22Rv1 (cell line): Measurements from ENCODE around the gene TMEM123.
A peak's percentile ranks its signal among the peaks of the same experiment; 100 is the strongest.

Experiments used
- H3K27ac ChIP-seq: fragments of 450-650 bp; 2 replicates; pipeline ENCODE4 v1.5.1; 2017
- ZFX ChIP-seq: fragments of 450-650 bp; IDR thresholded peaks from 2 replicates; pipeline ENCODE4 v1.6.1; 2017; ENCODE audit warnings: antibody characterized with exemption, borderline replicate concordance
- TF ChIP-seq, protein P1 (sequence below): fragments of 450-650 bp; IDR thresholded peaks from 2 replicates; pipeline ENCODE4 v1.5.1; 2017; ENCODE audit warnings: mild to moderate bottlenecking

TMEM123 gene

GRCh38 chr11:102485095-102485722 lies 32.6 kb upstream of the TMEM123 start:
- TF ChIP-seq, protein P1, sequence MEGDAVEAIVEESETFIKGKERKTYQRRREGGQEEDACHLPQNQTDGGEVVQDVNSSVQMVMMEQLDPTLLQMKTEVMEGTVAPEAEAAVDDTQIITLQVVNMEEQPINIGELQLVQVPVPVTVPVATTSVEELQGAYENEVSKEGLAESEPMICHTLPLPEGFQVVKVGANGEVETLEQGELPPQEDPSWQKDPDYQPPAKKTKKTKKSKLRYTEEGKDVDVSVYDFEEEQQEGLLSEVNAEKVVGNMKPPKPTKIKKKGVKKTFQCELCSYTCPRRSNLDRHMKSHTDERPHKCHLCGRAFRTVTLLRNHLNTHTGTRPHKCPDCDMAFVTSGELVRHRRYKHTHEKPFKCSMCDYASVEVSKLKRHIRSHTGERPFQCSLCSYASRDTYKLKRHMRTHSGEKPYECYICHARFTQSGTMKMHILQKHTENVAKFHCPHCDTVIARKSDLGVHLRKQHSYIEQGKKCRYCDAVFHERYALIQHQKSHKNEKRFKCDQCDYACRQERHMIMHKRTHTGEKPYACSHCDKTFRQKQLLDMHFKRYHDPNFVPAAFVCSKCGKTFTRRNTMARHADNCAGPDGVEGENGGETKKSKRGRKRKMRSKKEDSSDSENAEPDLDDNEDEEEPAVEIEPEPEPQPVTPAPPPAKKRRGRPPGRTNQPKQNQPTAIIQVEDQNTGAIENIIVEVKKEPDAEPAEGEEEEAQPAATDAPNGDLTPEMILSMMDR: no peak
- no peak overlapping the region for H3K27ac ChIP-seq

DNA sequence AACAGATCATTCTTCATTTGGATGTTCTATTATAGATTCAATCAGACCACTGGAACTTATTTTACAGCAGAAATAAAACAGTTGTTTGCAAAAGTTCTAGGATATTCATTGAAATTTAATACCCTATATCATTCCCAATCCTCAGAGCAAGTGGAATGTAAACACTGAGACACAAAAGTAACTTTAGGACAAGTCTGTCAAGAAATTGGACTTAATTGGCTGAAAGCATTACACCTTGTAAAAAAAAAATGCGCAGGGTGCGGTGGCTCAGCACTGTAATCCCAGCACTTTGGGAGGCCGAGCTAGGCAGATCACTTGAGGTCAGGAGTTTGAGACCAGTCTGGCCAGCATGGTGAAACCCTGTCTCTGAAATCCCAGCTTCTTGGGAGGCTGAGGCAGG lies 29.9 kb upstream of the TMEM123 start:
- H3K27ac ChIP-seq: no peak overlapping the region
- TF ChIP-seq, protein P1: no peak
- no peak for TF ChIP-seq ZFX

GRCh38 chr11:102479733-102480132 lies 27.2 kb upstream of the TMEM123 start:
- H3K27ac ChIP-seq: no peak overlapping the region
- TF ChIP-seq, protein P1: no peak
- TF ChIP-seq ZFX: no peak

- TF ChIP-seq ZFX: no peak
- TF ChIP-seq, protein P1: no peak
- no peak overlapping the region for H3K27ac ChIP-seq
Measured at GRCh38 chr11:102478673-102479299, 26.2 kb upstream of the TMEM123 start.

DNA sequence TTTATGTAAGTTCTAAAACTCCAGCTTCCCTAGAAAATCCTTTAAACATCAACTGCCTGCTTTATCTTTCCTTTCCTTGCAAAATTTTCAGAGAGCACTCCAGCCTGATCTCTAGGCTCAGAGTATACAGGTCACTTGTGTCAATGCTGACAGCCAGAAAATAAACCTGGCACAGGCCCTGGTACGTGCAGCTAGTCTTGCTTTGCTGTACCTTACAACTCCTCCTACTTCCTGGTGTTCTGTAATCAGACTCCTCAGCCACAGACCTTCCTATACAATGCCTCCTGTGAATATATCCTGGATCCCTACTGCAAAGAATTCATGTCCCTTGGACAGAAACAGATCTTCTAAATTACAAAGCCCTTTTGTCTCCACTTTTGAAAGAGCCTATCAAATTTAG lies 24.2 kb upstream of the TMEM123 start:
- TF ChIP-seq, protein P1: no peak
- TF ChIP-seq ZFX: no peak

DNA sequence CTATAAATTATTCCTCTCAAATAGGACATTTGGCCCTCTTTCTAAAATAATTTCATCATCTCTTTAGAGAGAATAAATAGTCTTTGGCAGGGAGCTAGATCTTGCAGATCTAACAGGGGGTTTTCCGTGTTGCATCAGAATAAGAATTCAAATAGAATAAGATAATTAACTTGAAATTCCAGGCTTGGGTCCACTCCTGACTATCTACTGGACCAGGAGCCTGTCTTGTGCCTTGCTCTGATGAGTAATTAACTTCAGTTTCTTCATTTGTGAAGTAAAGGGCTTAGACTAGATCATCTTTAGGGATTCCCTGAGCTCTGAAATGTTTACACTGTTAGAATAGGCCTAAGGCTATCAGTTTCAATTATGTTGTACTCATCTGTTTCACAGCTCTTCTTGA lies 23.5 kb upstream of the TMEM123 start:
- TF ChIP-seq, protein P1: no peak
- no peak for TF ChIP-seq ZFX
- H3K27ac ChIP-seq: peak overlapping the region; percentile 62

More for the DNA sequence above, 24.2 kb upstream of the TMEM123 start:
- H3K27ac ChIP-seq: peak overlapping the region; percentile 62

DNA sequence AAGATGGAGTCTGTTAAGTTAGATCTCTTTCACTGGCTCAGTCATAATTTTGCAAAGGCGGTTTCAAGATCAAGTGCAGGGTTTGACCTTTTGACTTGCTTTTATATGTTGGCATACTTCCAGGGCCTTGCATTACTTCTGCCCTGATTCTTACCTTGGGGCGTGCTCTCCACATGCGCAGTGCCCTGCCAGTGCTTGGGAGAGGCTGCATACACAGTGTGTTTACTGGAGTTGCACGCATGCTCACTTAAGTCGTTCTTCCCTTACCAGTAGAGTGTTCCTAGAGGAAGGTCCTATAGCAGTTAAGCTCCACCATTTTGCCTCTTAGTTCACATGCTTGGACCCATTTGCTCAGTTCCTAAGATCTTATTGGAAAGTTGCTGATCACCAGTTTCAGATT lies 21.0 kb upstream of the TMEM123 start:
- TF ChIP-seq, protein P1: no peak
- TF ChIP-seq ZFX: no peak
- no peak overlapping the region for H3K27ac ChIP-seq
